ENCODE data around the gene CIC. TPM values are rescaled to one million over a fixed set of nuclear protein-coding genes. Genes with fewer than 3 reads are reported as not detected.
"Not testable (repeated sequence)": the region's sequence is repeated elsewhere in the genome, so short reads cannot be mapped to it uniquely, and the experiment has no call there.

Gene CIC
- total RNA-seq, 1 experiment from 2014 or later: 15.8 TPM

DNA sequence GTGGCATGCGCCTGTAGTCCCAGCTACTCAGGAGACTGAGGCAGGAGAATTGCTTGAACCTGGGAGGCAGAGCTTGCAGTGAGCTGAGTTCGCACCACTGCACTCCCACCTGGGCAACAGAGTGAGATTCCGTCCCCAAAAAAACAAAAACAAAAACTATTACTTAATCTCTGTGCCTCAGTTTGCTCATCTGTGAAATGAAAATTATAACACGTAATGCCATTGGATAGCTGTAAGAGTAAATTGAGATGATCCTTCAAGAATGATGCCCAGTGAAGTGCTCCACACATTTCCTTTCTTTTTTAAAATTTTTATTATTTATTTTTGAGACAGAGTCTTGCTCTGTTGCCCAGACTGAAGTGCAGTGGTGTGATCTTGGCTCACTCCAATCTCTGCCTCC is 70.9 kb downstream of the CIC start:
- not testable (repeated sequence) for H3K9me3 ChIP-seq, DNase-seq, H3K27me3 ChIP-seq, H3K4me3 ChIP-seq
- peaks cover 24% of the 10 kb centered on the region for H3K36me3 ChIP-seq

DNA sequence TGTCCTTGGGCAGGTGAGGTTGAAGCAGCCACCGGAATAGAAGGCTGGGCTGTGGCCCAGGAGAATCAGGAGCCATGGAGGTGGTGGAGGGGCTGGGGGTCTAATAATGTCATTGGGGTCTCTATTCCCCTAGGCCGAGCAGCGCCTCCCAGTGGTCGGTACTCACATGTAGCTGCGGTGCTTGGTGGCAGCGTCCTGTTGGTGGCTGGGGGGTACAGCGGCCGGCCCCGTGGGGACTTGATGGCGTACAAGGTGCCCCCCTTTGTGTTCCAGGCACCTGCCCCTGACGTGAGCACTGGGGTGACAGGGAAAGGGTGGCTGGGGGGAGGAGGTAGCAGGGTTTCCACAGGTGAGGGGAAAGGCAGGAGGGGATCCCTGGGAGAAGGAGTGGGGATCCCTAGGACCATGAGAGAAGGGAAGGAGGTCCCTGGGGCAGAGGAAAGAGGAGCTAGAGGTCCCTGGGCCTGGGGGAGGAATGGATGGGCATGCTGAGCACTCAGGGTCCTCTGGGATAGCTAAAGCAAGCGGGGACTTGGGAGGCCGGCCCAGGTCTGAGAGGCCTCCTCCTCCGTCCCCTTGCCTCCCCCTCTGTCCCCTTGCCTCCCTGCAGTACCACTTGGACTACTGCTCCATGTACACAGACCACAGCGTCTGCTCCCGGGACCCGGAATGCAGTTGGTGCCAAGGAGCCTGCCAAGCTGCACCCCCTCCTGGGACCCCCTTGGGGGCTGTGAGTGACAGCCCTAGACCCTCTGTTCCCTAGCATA is 74.5 kb downstream of the CIC start:
- H3K36me3 ChIP-seq: peaks cover 24% of the 10 kb centered on the region
- DNase-seq: no peak
- no peaks in the 10 kb centered on the region for H3K27me3 ChIP-seq
- no peaks in the 10 kb centered on the region for H3K9me3 ChIP-seq
- H3K4me3 ChIP-seq: no peak overlapping the region

DNA sequence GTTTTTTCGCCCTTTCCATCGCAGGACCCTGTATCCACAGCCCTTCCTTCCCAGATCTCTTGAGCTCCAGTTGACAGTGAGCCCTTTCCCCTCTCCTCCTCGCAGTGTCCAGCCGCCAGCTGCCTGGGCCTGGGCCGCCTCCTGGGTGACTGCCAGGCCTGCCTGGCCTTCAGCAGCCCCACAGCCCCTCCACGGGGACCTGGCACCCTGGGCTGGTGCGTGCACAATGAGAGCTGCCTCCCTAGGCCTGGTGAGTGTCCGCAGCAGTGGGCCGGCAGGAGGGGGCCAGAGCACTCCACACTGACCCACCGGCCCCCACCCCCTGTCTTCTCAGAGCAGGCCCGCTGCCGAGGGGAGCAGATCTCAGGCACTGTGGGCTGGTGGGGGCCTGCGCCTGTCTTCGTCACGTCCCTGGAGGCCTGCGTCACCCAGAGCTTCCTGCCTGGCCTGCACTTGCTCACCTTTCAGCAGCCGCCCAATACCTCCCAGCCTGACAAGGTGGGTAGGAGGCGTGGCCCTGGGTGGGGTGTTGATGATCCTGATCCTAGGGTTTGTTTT is 75.4 kb downstream of the CIC start:
- H3K4me3 ChIP-seq: no peak overlapping the region
- H3K36me3 ChIP-seq: peaks cover 25% of the 10 kb centered on the region
- no peak for DNase-seq
- H3K9me3 ChIP-seq: no peaks in the 10 kb centered on the region
- H3K27me3 ChIP-seq: no peaks in the 10 kb centered on the region

Other genes with a start within 250 kb of the CIC start
- gene GRIK5, start 199.0 kb upstream of the CIC start, total RNA-seq (2014; rRNA removed; shearing (Covaris generic); ENCODE audit: low replicate concordance): not detected in 2 replicates
- 18.8 and 20.4 TPM in 2 replicates for gene ZNF574, start 193.1 kb upstream of the CIC start, total RNA-seq (2014; rRNA removed; shearing (Covaris generic); ENCODE audit: low replicate concordance)
- not detected in 2 replicates for gene POU2F2, start 136.8 kb upstream of the CIC start, total RNA-seq (2014; rRNA removed; shearing (Covaris generic); ENCODE audit: low replicate concordance)
- 26.3 and 42.9 TPM in 2 replicates for gene DEDD2, start 51.6 kb upstream of the CIC start, total RNA-seq (2014; rRNA removed; shearing (Covaris generic); ENCODE audit: low replicate concordance)
- gene ZNF526, start 48.9 kb upstream of the CIC start, total RNA-seq (2014; rRNA removed; shearing (Covaris generic); ENCODE audit: low replicate concordance): 8.5 and 12.8 TPM in 2 replicates
- 24.1 and 27.3 TPM in 2 replicates for gene GSK3A, start 26.6 kb upstream of the CIC start, total RNA-seq (2014; rRNA removed; shearing (Covaris generic); ENCODE audit: low replicate concordance)
- gene ERF, start 14.1 kb upstream of the CIC start, total RNA-seq (2014; rRNA removed; shearing (Covaris generic); ENCODE audit: low replicate concordance): 78.3 and 168 TPM in 2 replicates
- 0.13 and 0.76 TPM in 2 replicates for gene PRR19, start 32.9 kb downstream of the CIC start, total RNA-seq (2014; rRNA removed; shearing (Covaris generic); ENCODE audit: low replicate concordance)
- 80.0 and 88.3 TPM in 2 replicates for gene PAFAH1B3, start 33.4 kb downstream of the CIC start, total RNA-seq (2014; rRNA removed; shearing (Covaris generic); ENCODE audit: low replicate concordance)
- gene TMEM145, start 44.1 kb downstream of the CIC start, total RNA-seq (2014; rRNA removed; shearing (Covaris generic); ENCODE audit: low replicate concordance): 0.86 TPM in 1 of 2 replicates, not detected in the other
- 14.8 and 26.7 TPM in 2 replicates for gene MEGF8, start 56.4 kb downstream of the CIC start, total RNA-seq (2014; rRNA removed; shearing (Covaris generic); ENCODE audit: low replicate concordance)
- not detected in 2 replicates for gene CNFN, start 121.0 kb downstream of the CIC start, total RNA-seq (2014; rRNA removed; shearing (Covaris generic); ENCODE audit: low replicate concordance)
- gene LIPE, start 158.1 kb downstream of the CIC start, total RNA-seq (2014; rRNA removed; shearing (Covaris generic); ENCODE audit: low replicate concordance): not detected in 2 replicates
- gene CXCL17, start 173.7 kb downstream of the CIC start, total RNA-seq (2014; rRNA removed; shearing (Covaris generic); ENCODE audit: low replicate concordance): not detected in 2 replicates

All from MG63 (cell line).